AG09319 (cell line): Measurements from ENCODE around the gene ST7.

ENCODE experiments used
- DNase-seq: peaks from one replicate; pipeline ENCODE4 v3.0.0-alpha.2; 2010; ENCODE audit warnings: low read depth; ENCODE audit errors: extremely low read depth
- CTCF ChIP-seq: IDR thresholded peaks from 2 replicates; pipeline ENCODE4 v1.5.1; 2011; ENCODE audit warnings: low read depth, mild to moderate bottlenecking, inconsistent platforms, low read length, moderate library complexity

ST7 gene, protein sequence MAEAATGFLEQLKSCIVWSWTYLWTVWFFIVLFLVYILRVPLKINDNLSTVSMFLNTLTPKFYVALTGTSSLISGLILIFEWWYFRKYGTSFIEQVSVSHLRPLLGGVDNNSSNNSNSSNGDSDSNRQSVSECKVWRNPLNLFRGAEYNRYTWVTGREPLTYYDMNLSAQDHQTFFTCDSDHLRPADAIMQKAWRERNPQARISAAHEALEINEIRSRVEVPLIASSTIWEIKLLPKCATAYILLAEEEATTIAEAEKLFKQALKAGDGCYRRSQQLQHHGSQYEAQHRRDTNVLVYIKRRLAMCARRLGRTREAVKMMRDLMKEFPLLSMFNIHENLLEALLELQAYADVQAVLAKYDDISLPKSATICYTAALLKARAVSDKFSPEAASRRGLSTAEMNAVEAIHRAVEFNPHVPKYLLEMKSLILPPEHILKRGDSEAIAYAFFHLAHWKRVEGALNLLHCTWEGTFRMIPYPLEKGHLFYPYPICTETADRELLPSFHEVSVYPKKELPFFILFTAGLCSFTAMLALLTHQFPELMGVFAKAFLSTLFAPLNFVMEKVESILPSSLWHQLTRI

GRCh38 chr7:116953372-116953905 is at the start of gene ST7:
TSS of gene ST7 (plus strand) at chr7:116953501. CDS start at chr7:116953541, 40 bp downstream.
- DNase-seq = no peak
- TF ChIP-seq CTCF = no peak

DNA sequence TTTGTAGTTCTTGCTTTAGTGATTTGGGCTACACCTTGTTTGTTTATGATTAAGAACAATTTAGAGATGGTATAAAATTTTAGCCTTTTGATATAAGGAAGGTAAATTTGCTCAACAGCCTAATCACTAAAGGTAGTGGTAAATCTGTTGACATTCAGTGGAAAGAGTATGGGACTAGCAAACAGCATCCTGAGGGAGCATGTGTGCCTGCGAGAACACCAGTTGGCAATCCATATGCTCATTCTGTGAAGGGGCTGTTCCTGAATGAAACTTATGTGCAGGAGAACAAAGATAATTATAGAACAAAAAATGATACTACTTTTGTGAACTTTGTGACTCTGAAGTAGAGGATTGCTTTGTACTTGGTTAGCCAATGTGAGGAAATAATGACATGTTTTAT is 46.9 kb upstream of the ST7 start:
- DNase-seq = no peak
- no peak for TF ChIP-seq CTCF

DNA sequence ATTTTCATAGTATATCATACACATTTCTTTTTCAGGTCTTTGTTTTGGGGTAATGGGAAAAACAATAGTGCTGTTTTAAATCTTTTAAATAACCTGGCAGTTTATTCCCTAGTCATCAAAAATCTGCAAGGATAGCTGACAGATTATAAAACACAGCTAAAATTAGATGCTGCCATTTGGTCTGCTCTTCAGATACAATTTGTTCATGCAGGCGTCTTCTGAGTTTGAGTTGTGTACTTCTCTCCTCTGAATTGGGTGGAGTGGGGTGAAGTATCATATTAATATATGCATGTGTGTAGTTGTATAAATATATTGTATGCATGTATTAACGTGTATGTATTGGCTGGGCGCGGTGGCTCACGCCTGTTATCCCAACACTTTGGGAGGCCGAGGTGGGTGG is 42.9 kb upstream of the ST7 start:
- no peak for DNase-seq
- no peak for TF ChIP-seq CTCF

GRCh38 chr7:116911801-116912200 is 41.5 kb upstream of the ST7 start:
- DNase-seq = peak; percentile 11
- TF ChIP-seq CTCF = no peak

DNA sequence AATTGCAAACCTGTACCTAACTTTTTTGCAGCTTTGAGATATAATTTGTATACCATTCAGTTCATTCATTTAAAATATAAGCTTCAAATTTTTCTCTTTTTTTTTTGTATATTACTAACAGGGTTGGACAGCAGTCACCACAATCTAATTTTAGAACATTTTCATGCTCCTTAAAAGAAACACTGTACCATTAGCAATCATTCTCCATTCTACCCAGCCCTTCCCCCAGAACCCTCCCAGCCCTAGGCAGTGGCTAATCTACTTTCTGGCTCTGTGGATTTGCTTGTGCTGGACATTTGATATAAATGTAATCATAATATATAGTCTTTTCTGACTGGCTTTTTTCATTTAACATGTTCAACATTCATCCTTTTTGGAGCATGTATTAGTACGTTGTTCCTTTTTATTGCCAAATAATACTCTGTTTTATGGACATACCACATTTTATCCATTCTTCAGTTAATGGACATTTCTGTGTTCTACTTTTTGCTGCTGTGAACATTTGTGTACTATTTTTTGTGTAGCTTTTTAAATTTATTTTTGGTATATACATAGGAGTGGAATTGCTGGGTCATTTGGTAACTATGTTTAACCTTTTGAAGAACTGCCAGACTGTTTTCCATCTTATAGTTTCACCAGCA is 40.9 kb upstream of the ST7 start:
- DNase-seq = no peak
- no peak for TF ChIP-seq CTCF

GRCh38 chr7:116918704-116919103 is 34.6 kb upstream of the ST7 start:
- TF ChIP-seq CTCF = no peak
- no peak for DNase-seq

DNA sequence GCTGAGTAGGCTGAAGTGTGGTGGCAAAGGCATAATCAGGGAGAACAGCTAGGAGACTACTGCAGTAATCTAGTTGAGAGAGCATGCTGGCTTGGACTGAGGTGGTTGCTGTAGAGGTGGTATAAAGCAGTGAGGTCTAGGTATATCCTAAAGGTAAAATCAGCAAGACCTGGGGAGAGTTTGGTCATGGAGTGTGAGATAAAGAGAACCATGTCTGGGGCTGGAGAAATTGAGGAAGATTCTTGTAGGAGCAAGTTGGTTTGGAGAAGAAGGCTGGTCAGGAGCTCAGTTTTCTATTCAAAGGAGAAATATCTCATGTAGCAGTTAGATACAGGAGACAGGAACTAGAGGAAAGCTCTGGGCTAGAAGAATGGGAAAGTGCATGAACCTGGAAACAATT is 32.9 kb upstream of the ST7 start:
- TF ChIP-seq CTCF = no peak
- DNase-seq = no peak
